HEK293 (cell line): Measurements from ENCODE around the gene LILRB2.

Source experiments
- BCL11B ChIP-seq: fragments of 450-650 bp; formaldehyde crosslinking; IDR thresholded peaks from 2 replicates; pipeline ENCODE4 v1.5.1; 2016; ENCODE audit warnings: low read depth, missing biosample characterization, missing genetic modification characterization
- CTCF ChIP-seq: fragments of 450-650 bp; formaldehyde crosslinking; IDR thresholded peaks from 2 replicates; pipeline ENCODE4 v1.5.1; 2016; ENCODE audit warnings: missing biosample characterization, missing genetic modification characterization
- GLIS1 ChIP-seq: fragments of 450-650 bp; formaldehyde crosslinking; IDR thresholded peaks from 2 replicates; pipeline ENCODE4 v1.5.1; 2016; ENCODE audit warnings: missing biosample characterization, missing genetic modification characterization
- KLF1 ChIP-seq: fragments of 450-650 bp; formaldehyde crosslinking; IDR thresholded peaks from 2 replicates; pipeline ENCODE4 v1.5.1; 2016; ENCODE audit warnings: missing biosample characterization, missing genetic modification characterization
- KLF8 ChIP-seq: fragments of 450-650 bp; formaldehyde crosslinking; IDR thresholded peaks from 2 replicates; pipeline ENCODE4 v1.5.1; 2016; ENCODE audit warnings: missing biosample characterization, missing genetic modification characterization
- PRDM10 ChIP-seq: fragments of 450-650 bp; formaldehyde crosslinking; IDR thresholded peaks from 2 replicates; pipeline ENCODE4 v1.5.1; 2016; ENCODE audit warnings: missing biosample characterization, missing genetic modification characterization
- SP7 ChIP-seq: fragments of 450-650 bp; formaldehyde crosslinking; IDR thresholded peaks from 2 replicates; pipeline ENCODE4 v1.5.1; 2016; ENCODE audit warnings: missing biosample characterization, missing genetic modification characterization
- ZNF280D ChIP-seq: fragments of 450-650 bp; formaldehyde crosslinking; IDR thresholded peaks from 2 replicates; pipeline ENCODE4 v1.5.1; 2016; ENCODE audit warnings: missing biosample characterization, missing genetic modification characterization
- ZNF335 ChIP-seq: fragments of 450-650 bp; formaldehyde crosslinking; conservative IDR thresholded peaks from 2 replicates; pipeline ENCODE4 v1.5.1; 2016; ENCODE audit warnings: missing biosample characterization, missing genetic modification characterization
- ZNF362 ChIP-seq: fragments of 450-650 bp; formaldehyde crosslinking; IDR thresholded peaks from 2 replicates; pipeline ENCODE4 v1.5.1; 2016; ENCODE audit warnings: missing biosample characterization, missing genetic modification characterization
- ZNF394 ChIP-seq: fragments of 450-650 bp; formaldehyde crosslinking; IDR thresholded peaks from 2 replicates; pipeline ENCODE4 v1.5.1; 2016; ENCODE audit warnings: missing biosample characterization, missing genetic modification characterization, mild to moderate bottlenecking, moderate library complexity, borderline replicate concordance
- ZNF398 ChIP-seq: fragments of 450-650 bp; formaldehyde crosslinking; IDR thresholded peaks from 2 replicates; pipeline ENCODE4 v1.5.1; 2017; ENCODE audit warnings: missing biosample characterization, missing genetic modification characterization
- ZNF423 ChIP-seq: fragments of 450-650 bp; formaldehyde crosslinking; IDR thresholded peaks from 2 replicates; pipeline ENCODE4 v1.5.1; 2016; ENCODE audit warnings: missing biosample characterization, missing genetic modification characterization
- ZNF449 ChIP-seq: fragments of 450-650 bp; formaldehyde crosslinking; IDR thresholded peaks from 2 replicates; pipeline ENCODE4 v1.5.1; 2017; ENCODE audit warnings: missing biosample characterization, mild to moderate bottlenecking, missing genetic modification characterization, moderate library complexity
- ZNF561 ChIP-seq: fragments of 450-650 bp; IDR thresholded peaks from 2 replicates; pipeline ENCODE4 v1.5.1; 2018; ENCODE audit warnings: missing biosample characterization, missing genetic modification characterization, borderline replicate concordance
- ZNF610 ChIP-seq: fragments of 450-650 bp; formaldehyde crosslinking; IDR thresholded peaks from 2 replicates; pipeline ENCODE4 v1.5.1; 2016; ENCODE audit warnings: missing biosample characterization, missing genetic modification characterization, borderline replicate concordance
- ZNF629 ChIP-seq: fragments of 450-650 bp; formaldehyde crosslinking; IDR thresholded peaks from 2 replicates; pipeline ENCODE4 v1.5.1; 2017; ENCODE audit warnings: missing biosample characterization, missing genetic modification characterization
- ZNF654 ChIP-seq: fragments of 450-650 bp; formaldehyde crosslinking; IDR thresholded peaks from 2 replicates; pipeline ENCODE4 v1.5.1; 2016; ENCODE audit warnings: low read depth, missing biosample characterization, missing genetic modification characterization
- ZNF660 ChIP-seq: fragments of 450-650 bp; IDR thresholded peaks from 2 replicates; pipeline ENCODE4 v1.5.1; 2018; ENCODE audit warnings: missing biosample characterization, mild to moderate bottlenecking, missing genetic modification characterization
- ZNF768 ChIP-seq: fragments of 450-650 bp; formaldehyde crosslinking; IDR thresholded peaks from 2 replicates; pipeline ENCODE4 v1.5.1; 2018; ENCODE audit warnings: missing biosample characterization, mild to moderate bottlenecking, missing genetic modification characterization
- ZNF830 ChIP-seq: fragments of 450-650 bp; IDR thresholded peaks from 2 replicates; pipeline ENCODE4 v1.5.0; 2018; ENCODE audit warnings: missing biosample characterization, missing genetic modification characterization, low read depth, mild to moderate bottlenecking, moderate library complexity

Gene LILRB2

GRCh38 chr19:54231077-54231931, 49.6 kb downstream of the LILRB2 start (continued):
- TF ChIP-seq KLF8 (tag by site-specific recombination) (peak; percentile 32; the same call in 1 of the 2 replicates), ZNF423 (no peak), GLIS1 (peak; percentile 14; the same call in 1 of the 2 replicates), ZNF362 (no peak), BCL11B (tag by site-specific recombination) (no peak), ZNF394 (0 out of 2 replicates have a peak, but pooled peaks have one; percentile 21), ZNF660 (peak; percentile 81), ZNF398 (tag by site-specific recombination) (0 out of 2 replicates have a peak, but pooled peaks have one; percentile 12), ZNF654 (tag by site-specific recombination) (peak; percentile 84), ZNF280D (no peak), ZNF830 (tag by site-specific recombination) (no peak), ZNF610 (0 out of 2 replicates have a peak, but pooled peaks have one; percentile 38), PRDM10 (tag by site-specific recombination) (peak; percentile 68), ZNF335 (tag by site-specific recombination) (0 out of 2 replicates have a peak, but pooled peaks have one; percentile 18), SP7 (tag by site-specific recombination) (peak; percentile 45; the same call in 1 of the 2 replicates), ZNF768 (peak; percentile 34; the same call in 1 of the 2 replicates), KLF1 (tag by site-specific recombination) (0 out of 2 replicates have a peak, but pooled peaks have one; percentile 7), ZNF449 (tag by site-specific recombination) (peak; percentile 84), CTCF (tag by site-specific recombination) (peak; percentile 95), ZNF561 (tag by site-specific recombination) (peak; percentile 76; the same call in 1 of the 2 replicates), ZNF629 (peak; percentile 22; the same call in 1 of the 2 replicates)
